GM18526 (cell line): ENCODE measurements around the gene DAB2IP.

Experiments
- POLR2A ChIP-seq: IDR thresholded peaks from 3 replicates; pipeline ENCODE4 v1.6.1; 2011; ENCODE audit not compliant: insufficient read length; ENCODE audit errors: extremely low read depth

DAB2IP gene

DNA sequence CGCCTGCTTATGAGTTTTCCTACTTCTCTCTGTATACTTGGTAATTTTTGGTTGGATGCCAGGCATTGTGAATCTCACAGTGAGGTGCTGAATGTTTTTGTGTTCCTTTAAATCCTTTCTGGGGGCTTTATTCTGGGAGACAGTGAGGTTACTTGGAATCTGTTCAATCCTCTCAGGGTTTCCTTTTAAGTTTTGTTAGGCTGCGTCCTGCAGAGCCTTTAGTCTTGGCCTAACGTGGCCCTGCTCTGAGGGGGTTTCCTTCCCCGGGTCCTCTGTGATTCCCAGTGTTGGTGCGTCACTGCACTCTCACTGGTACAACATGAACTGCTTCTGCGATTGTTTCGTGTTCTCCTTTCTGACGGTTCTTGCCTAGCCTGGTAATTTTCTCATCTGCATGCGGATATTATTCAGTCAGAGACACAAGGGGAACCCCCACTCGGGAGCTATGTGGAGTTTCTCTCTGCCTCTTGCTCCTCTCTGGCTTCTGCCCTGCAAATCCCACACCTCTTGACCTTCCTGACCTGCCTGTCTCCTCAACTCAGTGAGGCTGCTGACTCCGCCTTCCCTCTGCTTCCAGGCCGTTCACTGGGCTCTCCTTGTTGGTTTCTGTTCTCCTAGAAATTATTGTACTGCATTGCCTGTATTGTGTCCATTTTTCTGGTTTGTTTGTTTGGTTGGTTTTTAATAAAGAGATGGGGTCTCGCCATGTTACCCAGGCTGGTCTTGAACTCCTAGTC is 128.1 kb downstream of the DAB2IP start:
- TF ChIP-seq POLR2A: no peak

DNA sequence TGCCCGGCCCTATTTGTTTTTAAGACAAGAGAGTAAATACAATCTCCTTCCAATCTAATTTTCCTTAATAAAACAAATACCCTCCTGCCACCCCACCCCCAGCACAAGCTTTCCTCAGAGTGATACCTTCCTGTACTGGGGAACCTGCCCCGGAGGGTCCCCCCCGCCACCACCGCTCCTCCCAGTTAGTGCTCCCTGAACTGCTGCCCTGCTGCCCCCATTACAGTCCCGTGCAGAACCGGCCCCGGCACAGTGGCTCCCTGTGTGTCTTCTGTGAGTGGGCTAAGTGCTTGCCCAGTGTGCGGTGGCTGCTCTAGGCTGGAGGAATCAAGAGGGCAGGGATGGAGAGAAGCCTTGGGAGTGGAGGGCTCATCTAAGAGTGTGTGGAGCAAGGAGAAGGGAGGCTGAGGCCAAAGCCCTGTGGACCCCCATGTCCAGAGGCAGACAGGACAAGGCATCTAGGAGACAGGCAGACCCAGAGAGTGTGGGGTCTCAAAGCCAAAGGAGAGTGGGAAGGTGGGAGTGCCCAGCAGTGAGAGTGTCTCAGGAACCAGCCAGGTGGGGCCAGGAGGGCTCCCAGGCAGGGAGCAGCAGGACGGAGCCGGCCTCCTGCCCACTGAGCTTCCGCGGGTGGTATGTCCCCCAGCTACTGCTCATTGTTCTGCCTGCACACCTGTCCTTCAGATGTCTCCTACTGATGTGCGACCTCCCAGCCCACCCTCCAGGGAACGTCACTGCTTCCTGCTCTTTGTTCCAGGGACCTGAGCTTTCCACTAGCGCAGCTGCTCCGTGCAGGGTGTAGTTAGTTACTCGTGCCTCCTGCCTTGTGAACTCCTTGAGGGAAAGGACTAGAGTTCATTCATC is 129.0 kb downstream of the DAB2IP start:
- TF ChIP-seq POLR2A: no peak

- TF ChIP-seq POLR2A: no peak
Measured at GRCh38 chr9:121781145-121781548, 129.7 kb downstream of the DAB2IP start.

- no peak for TF ChIP-seq POLR2A
Measured at GRCh38 chr9:121781701-121782464, 130.4 kb downstream of the DAB2IP start.

DNA sequence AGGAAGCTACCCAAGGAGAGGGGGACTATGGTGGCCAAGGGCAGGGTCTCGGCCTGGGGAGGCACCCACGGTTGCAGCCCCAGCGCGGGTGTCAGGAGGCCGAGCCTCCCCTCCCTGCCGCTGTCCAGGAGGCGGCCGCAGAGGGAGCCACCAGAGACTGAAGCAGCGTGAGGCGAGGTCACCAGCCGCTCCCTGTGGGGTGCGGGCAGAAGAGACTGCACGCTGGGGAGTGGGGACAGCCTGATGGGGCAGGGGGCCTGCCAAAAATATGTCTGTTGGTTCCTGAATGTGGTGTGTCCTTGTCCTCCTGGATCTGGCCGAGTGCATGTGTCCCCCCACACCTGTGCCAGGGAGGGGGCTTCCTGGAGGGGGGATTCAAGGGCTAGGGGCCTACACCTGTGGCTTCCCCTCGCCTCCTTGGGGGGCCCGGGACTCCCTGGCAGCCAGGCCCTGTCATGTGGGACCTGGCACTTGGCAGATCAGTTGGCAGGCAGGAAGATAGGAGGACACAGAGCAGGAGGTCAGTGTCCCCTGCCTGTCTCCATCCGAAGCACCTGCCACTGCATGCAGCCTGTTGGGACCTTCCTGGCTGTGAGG is 131.2 kb downstream of the DAB2IP start:
- no peak for TF ChIP-seq POLR2A

DNA sequence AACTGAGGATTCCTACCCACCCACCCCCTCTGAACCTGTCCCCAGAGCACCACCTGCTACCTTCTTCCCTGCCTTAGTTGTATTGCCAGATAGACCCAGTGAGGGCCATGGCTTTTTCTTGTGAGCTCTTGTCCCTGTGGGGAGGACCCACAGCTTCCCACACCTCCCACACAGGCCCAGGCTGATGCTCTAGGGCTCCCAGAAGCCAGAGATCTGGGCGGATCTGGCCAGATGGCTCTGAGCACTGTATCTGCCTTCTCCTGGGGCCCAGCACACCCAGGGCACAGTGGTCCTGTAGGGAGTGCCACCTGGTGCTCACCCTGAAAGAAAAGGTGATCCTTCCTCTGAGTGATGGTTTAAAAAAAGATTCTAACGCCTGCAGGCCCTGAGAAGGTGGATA is 131.7 kb downstream of the DAB2IP start:
- TF ChIP-seq POLR2A: no peak

DNA sequence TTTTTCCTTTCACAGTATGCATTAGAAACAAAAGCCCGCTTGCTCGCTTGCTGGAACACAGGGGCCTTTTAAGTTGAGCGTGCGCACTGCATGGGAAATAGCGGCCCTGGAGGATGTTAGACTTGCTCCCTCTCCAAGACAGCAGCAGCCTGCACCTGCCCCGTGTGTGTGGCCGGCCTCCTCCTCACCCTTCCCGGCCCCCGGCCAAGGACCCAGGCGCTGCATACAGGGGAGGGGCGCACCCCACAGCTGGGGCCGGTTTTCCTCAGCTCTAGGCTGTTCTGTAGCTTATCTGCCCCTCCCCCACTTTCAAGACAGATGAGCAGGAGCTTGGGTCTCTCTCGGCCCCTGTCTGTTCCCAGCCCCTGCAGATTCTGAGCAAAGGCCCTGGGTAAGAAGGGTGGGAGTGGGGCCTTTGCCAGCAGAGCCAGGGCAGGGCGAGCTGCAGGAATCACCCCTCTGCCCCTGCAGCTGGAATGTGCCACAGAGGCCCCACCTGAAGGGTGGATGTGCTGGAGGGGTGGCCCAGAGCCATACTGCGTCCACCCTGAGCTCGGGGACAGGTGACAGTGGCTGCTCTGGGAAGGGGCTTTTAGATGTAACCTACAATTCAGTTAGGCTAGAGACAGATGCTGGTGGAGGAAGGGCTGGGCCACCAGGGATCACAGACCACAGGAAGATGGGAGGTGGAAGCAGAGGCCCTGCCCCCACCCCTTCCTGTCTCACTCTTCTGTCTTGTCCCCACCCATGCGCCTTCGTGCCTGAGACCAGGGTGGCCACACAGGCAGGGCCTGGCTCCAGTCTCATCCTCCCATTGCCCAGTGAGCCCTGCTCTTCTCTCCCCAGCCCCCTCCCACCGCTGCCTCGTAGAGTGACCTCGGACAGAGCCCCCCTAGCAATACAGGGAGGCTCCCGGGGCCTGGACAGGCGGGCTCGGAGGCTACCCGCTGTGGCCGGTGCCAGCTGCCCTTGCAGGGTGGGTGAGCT is 132.4 kb downstream of the DAB2IP start:
- no peak for TF ChIP-seq POLR2A

- no peak for TF ChIP-seq POLR2A
Measured at GRCh38 chr9:121784731-121785411, 133.4 kb downstream of the DAB2IP start.

DNA sequence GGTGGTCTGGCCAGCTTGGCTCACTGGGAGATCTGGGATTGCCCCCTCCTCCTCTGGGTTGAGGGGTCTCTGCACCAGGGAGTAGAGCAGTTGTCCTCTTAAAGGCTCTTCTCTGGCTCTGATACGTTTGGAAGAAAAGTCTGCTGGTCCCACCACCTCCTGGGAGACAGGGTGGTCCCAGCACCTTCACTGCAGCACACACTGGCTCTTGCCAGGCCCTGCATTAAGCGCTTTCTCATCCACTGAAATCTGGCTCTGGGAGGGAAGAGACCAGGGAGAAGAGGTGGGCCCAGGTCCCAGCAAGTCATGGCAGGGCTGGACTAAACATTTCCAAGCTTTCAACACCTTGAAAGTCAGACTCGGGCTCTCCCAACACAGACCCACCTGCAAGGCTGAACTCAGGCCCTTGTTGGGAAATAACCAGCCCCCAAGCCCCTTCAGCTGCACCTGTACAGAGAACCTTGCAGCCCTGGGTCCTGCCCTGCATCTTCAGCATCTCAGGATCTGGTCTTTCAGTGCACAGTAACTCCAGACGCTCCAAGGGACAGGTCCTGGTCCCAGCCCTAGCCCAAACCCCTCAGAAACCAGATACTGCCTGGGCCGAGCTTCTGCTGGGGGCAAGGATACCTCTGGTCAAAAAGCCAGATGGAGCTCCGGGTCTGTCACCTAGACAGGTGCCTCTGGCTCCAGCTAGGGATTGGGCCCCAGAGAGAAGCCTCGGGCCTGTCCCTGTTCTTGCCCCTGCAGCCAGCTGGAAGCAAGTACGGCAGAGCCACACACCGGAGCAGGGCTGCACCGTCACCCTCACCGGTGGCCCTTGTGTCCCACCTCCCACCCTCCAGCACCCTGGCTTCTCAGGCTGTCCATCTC is 134.5 kb downstream of the DAB2IP start:
- no peak for TF ChIP-seq POLR2A

DNA sequence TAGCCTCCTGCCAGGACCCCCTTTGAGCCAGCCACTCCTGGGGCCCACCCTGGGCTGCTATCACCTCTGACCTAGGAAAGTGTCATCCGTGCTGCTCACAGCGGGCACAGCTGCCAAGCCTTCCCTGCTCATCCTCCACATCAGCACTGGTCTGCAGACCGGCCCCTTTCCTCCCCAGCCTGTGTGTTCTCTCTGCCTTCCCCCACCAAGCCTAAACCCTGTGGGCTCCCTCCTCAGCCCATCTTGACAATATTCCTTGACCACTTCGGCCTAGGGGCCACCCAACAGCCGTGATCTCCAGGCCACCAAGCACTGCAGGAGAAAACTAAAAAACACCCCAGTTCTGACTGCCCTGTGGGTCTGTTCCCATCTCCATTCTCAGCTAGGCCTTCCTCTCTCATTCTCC is 135.1 kb downstream of the DAB2IP start:
- no peak for TF ChIP-seq POLR2A

- no peak for TF ChIP-seq POLR2A
Measured at GRCh38 chr9:121786998-121787422, 135.6 kb downstream of the DAB2IP start.

DNA sequence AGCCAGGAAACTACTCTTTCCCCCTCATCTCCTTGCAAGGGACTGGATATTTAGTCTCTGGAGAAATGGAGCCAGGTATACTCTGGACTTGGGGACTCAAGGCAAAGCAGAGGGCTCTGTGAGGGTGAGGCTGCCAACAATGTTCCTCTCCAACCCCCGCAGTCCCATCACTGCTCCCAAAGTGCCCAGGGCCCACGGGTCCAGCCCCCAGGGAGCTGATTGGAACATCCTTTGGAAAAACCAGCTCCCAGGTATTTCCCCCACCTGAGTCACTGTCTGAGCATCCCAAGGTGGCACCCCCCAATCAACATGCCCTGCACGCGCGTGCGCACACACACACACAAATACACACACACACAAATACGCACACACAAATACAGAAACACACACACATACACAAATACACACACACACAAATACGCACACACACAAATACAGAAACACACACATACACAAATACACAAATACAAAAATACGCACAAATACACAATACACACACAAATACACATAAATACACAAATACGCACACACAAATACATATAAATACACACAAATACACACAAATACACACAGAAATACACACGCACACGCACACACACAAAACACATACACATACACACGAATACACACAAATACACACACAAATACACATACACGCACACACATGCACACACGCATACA is 137.4 kb downstream of the DAB2IP start:
- TF ChIP-seq POLR2A: no peak

- no peak for TF ChIP-seq POLR2A
Measured at GRCh38 chr9:121790841-121791240, 139.4 kb downstream of the DAB2IP start.
